ENCODE measurements around the gene BGLAP. TPM values are rescaled to one million over a fixed set of nuclear protein-coding genes. Genes with fewer than 3 reads are reported as not detected.

Gene BGLAP
- total RNA-seq, 3 donors from 2014 or later (not counting 1 experiment from before 2014, with no cell fraction given): 0.45 to 1.6 (median 1.1) TPM

DNA sequence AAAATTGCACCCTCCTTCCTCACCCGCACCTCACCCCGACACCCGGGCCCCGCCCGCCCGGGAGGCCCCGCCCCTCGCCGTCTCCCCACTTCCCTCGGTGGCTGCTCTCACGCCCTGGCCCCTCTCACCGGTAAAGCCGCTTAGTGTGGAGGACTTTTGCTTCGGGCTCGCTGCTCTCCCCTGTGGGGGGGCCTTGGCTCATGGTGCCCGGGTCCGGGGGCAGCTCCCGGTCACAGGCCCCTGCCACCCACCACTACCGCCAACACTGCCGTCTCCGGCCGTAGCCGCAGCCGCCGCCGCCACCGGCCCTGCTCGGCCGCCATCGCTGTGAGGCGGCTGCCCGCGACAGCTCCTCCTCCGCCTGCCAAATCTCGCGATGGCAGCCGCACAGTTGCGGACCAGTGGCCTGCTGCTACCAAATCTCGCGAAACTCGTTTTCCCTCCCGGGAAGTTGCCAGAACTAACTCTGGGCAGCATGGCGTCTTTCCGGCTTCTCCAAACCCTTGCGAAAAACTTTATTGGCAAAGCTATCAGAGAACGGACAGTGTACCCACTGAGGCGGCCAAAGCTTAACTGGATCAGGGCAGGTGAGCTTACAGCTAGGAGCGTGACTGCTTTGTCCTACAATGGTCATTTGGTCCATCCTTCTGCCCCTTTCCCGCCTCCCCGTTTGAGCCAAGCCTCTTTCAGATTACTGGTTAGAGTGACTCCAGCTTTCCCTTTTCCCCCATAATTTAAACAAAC, 40.7 kb downstream of the BGLAP start, which contains the start of gene SMG5:
Gene SMG5 (minus strand): TSS at position 347 of the 744 bp plus-strand sequence. CDS start 145 bp downstream, at position 202.
- Mint-ChIP-seq H3K4me3 (peak within 1 kb of the TSS; percentile 98), H3K27ac (peak within 1 kb of the TSS; percentile 95 to 97), H3K27me3 (ENCODE audit: low read depth in 2 of 2) (no peaks in the 10 kb centered on the region), H3K4me1 (peaks cover 43 to 45% of the 10 kb centered on the region in 2 donors), H3K9me3 (no peaks in the 10 kb centered on the region), H3K36me3 (peaks cover 8% of the 10 kb centered on the region)
- peaks cover 12% of the 10 kb centered on the region for H3K36me3 ChIP-seq (ENCODE audit: control insufficient read depth, insufficient read depth, low read length)
- peak within 1 kb of the TSS; percentile 85 for H3K27ac ChIP-seq (ENCODE audit: low read length)
- ATAC-seq (peak; percentile 94 to 97 (median 96)), DNase-seq (peak; percentile 92 to 99)
- H3K27me3 ChIP-seq (ENCODE audit: control insufficient read depth, insufficient read depth, low read length): no peaks in the 10 kb centered on the region
- peaks cover 25% of the 10 kb centered on the region for H3K4me1 ChIP-seq (ENCODE audit: control insufficient read depth, insufficient read depth, low read length)
- under 1% methylated on average over 49 of the region's 50 CpGs for WGBS (ENCODE audit: insufficient coverage)
- no peaks in the 10 kb centered on the region for H3K9me3 ChIP-seq (ENCODE audit: control insufficient read depth, insufficient read depth, low read length)
- no peak for TF ChIP-seq CTCF (IDR thresholded peaks at IDR 0.05)
- intact Hi-C loops (cut with micrococcal nuclease): loop anchor here (5.0 kb wide), 1 partner anchor 445 kb away; the partner anchor contains the start of genes ISG20L2 and METTL25B
- peak within 1 kb of the TSS; percentile 56 for H3K4me3 ChIP-seq (ENCODE audit: low read length)

DNA sequence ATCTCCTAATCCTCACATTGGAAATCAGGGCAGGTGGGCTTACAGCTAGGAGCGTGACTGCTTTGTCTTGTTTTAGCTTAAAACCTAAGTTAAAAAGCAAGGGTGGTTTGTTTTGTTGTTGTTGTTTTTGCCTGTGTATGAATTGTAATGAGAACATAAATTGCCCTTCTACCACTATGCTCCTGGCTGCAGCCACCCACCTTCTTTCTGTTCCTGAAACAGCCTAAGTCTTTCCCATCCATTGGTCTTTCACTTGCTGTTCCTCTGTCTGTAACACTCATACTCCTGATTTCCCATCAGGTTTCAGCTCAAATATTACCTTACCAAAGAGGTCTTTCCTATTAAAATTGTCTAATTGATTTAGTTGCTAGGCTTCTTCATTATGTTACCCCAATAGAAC, 41.5 kb downstream of the BGLAP start:
- no peaks in the 10 kb centered on the region for H3K9me3 Mint-ChIP-seq
- ATAC-seq: no peak
- H3K4me1 Mint-ChIP-seq: peaks cover 37 to 43% of the 10 kb centered on the region in 2 donors
- Histone ChIP-seq H3K36me3 (ENCODE audit: control insufficient read depth, insufficient read depth, low read length) (peaks cover 4% of the 10 kb centered on the region), H3K4me1 (ENCODE audit: control insufficient read depth, insufficient read depth, low read length) (peaks cover 25% of the 10 kb centered on the region), H3K9me3 (ENCODE audit: control insufficient read depth, insufficient read depth, low read length) (no peaks in the 10 kb centered on the region), H3K4me3 (ENCODE audit: low read length) (peak overlapping the region; percentile 56), H3K27me3 (ENCODE audit: control insufficient read depth, insufficient read depth, low read length) (no peaks in the 10 kb centered on the region), H3K27ac (ENCODE audit: low read length) (no peak overlapping the region)
- no peaks in the 10 kb centered on the region for H3K36me3 Mint-ChIP-seq
- peak overlapping the region; percentile 98 for H3K4me3 Mint-ChIP-seq
- no peaks in the 10 kb centered on the region for H3K27me3 Mint-ChIP-seq (ENCODE audit: low read depth in 2 of 2)
- TF ChIP-seq CTCF (IDR thresholded peaks at IDR 0.05): no peak
- DNase-seq: no peak
- intact Hi-C loops (cut with micrococcal nuclease): loop anchor here (5.0 kb wide), 1 partner anchor 444 kb away; the partner anchor contains the start of genes ISG20L2 and METTL25B
- H3K27ac Mint-ChIP-seq: peak overlapping the region; percentile 95 to 97
- WGBS (ENCODE audit: insufficient coverage): 100% methylated on average over 1 of the region's 1 CpG

- DNase-seq: no peak
- 98% methylated on average over 7 of the region's 7 CpGs for WGBS (ENCODE audit: insufficient coverage)
- Mint-ChIP-seq H3K36me3 (no peaks in the 10 kb centered on the region), H3K9me3 (no peaks in the 10 kb centered on the region), H3K4me3 (peak within 1 kb of the TSS; percentile 98), H3K4me1 (peaks cover 34 to 43% of the 10 kb centered on the region in 2 donors), H3K27me3 (ENCODE audit: low read depth in 2 of 2) (no peaks in the 10 kb centered on the region), H3K27ac (peak within 1 kb of the TSS; percentile 95 to 97)
- intact Hi-C loops (cut with micrococcal nuclease): loop anchor here (5.0 kb wide), 1 partner anchor 443 kb away; the partner anchor contains the start of genes ISG20L2 and METTL25B
- Histone ChIP-seq H3K27me3 (ENCODE audit: control insufficient read depth, insufficient read depth, low read length) (no peaks in the 10 kb centered on the region), H3K4me3 (ENCODE audit: low read length) (peak within 1 kb of the TSS; percentile 56), H3K4me1 (ENCODE audit: control insufficient read depth, insufficient read depth, low read length) (peaks cover 25% of the 10 kb centered on the region), H3K9me3 (ENCODE audit: control insufficient read depth, insufficient read depth, low read length) (no peaks in the 10 kb centered on the region), H3K36me3 (ENCODE audit: control insufficient read depth, insufficient read depth, low read length) (peaks cover 2% of the 10 kb centered on the region), H3K27ac (ENCODE audit: low read length) (peak within 1 kb of the TSS; percentile 29)
- no peak for TF ChIP-seq CTCF (IDR thresholded peaks at IDR 0.05)
- ATAC-seq: no peak
Observed at GRCh38 chr1:156284112-156284511, 42.1 kb downstream of the BGLAP start, which contains the start of gene TMEM79. Gene TMEM79, plus strand, starts transcription at chr1:156284325. Its CDS starts 902 bp downstream, at chr1:156285227.
